Esophagus squamous epithelium (tissue), 4 donors: Measurements from ENCODE around the gene C3orf18.

Source experiments
- POLR2A ChIP-seq, 4 donors: fragments of 450-650 bp; IDR thresholded peaks; one replicate each; pipeline ENCODE4 v1.6.1; 2017; ENCODE audit warnings: antibody characterized with exemption in 4 of 4, mild to moderate bottlenecking in 4 of 4, moderate library complexity in 3 of 4
- TF ChIP-seq, protein P1 (sequence below), 6 experiments: fragments of 450-650 bp in 4 of 6; fragments of 200-600 bp in 2 of 6; sonication (generic) in 2 of 6; IDR thresholded peaks; one replicate each; pipeline ENCODE4 v1.5.1; 2016 to 2019; ENCODE audit warnings: antibody characterized with exemption in 6 of 6, mild to moderate bottlenecking in 4 of 6, moderate library complexity in 4 of 6

- TF ChIP-seq, protein P1, sequence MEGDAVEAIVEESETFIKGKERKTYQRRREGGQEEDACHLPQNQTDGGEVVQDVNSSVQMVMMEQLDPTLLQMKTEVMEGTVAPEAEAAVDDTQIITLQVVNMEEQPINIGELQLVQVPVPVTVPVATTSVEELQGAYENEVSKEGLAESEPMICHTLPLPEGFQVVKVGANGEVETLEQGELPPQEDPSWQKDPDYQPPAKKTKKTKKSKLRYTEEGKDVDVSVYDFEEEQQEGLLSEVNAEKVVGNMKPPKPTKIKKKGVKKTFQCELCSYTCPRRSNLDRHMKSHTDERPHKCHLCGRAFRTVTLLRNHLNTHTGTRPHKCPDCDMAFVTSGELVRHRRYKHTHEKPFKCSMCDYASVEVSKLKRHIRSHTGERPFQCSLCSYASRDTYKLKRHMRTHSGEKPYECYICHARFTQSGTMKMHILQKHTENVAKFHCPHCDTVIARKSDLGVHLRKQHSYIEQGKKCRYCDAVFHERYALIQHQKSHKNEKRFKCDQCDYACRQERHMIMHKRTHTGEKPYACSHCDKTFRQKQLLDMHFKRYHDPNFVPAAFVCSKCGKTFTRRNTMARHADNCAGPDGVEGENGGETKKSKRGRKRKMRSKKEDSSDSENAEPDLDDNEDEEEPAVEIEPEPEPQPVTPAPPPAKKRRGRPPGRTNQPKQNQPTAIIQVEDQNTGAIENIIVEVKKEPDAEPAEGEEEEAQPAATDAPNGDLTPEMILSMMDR (IDR thresholded peaks at IDR 0.05): no peak
- TF ChIP-seq POLR2A (IDR thresholded peaks at IDR 0.05): no peak
Observed at GRCh38 chr3:50592568-50592967, 25.0 kb upstream of the C3orf18 start.
